Neural progenitor cell (in vitro differentiated cells): ENCODE data around the gene MSL2. TPM values are rescaled to one million over a fixed set of nuclear protein-coding genes. Genes with fewer than 3 reads are reported as not detected.

Experiments
- DNase-seq: peaks from one replicate; pipeline ENCODE4 v3.0.0-alpha.2; 2016; ENCODE audit warnings: low spot score
- H2AFZ ChIP-seq: fragments of 200-600 bp; sonication (generic); replicated peaks from 2 replicates; pipeline ENCODE4 v1.6.1; 2016; ENCODE audit warnings: antibody characterized with exemption
- H3F3A ChIP-seq: fragments of 200-600 bp; sonication (generic); 2 replicates; pipeline ENCODE4 v1.6.1; 2016; ENCODE audit warnings: antibody characterized with exemption, low read depth
- H3K27ac ChIP-seq: fragments of 200-600 bp; sonication (generic); 2 replicates; pipeline ENCODE4 v1.5.1; 2016; ENCODE audit warnings: mild to moderate bottlenecking
- H3K27me3 ChIP-seq: fragments of 200-600 bp; sonication (generic); 2 replicates; pipeline ENCODE4 v1.6.1; 2016; ENCODE audit warnings: mild to moderate bottlenecking, moderate library complexity
- H3K36me3 ChIP-seq: fragments of 200-600 bp; sonication (generic); 2 replicates; pipeline ENCODE4 v1.5.1; 2016
- H3K4me1 ChIP-seq: fragments of 200-600 bp; sonication (generic); 2 replicates; pipeline ENCODE4 v1.6.1; 2016; ENCODE audit warnings: mixed run types
- H3K4me2 ChIP-seq: fragments of 200-600 bp; sonication (generic); 2 replicates; pipeline ENCODE4 v1.6.1; 2016
- H3K4me3 ChIP-seq: fragments of 200-600 bp; sonication (generic); 2 replicates; pipeline ENCODE4 v1.5.1; 2016
- H3K79me2 ChIP-seq: fragments of 200-600 bp; sonication (generic); 2 replicates; pipeline ENCODE4 v1.6.1; 2016; ENCODE audit warnings: low read depth
- H3K9ac ChIP-seq: fragments of 200-600 bp; sonication (generic); 2 replicates; pipeline ENCODE4 v1.6.1; 2016
- H3K9me3 ChIP-seq: fragments of 200-600 bp; sonication (generic); 2 replicates; pipeline ENCODE4 v1.5.1; 2016; ENCODE audit warnings: low read depth
- H4K20me1 ChIP-seq: fragments of 200-600 bp; sonication (generic); 2 replicates; pipeline ENCODE4 v1.6.1; 2016; ENCODE audit warnings: low read depth
- H3K27ac Mint-ChIP-seq: 3 replicates; pipeline ENCODE4 v1.8.0; 2021; ENCODE audit warnings: mixed read lengths
- H3K27me3 Mint-ChIP-seq: 2 replicates; pipeline ENCODE4 v1.8.0; 2022; ENCODE audit warnings: low read depth, mild to moderate bottlenecking, inconsistent platforms, moderate library complexity, mixed read lengths; ENCODE audit not compliant: insufficient read depth
- H3K36me3 Mint-ChIP-seq: 3 replicates; pipeline ENCODE4 v1.8.0; 2021; ENCODE audit warnings: mixed read lengths
- H3K4me1 Mint-ChIP-seq: 3 replicates; pipeline ENCODE4 v1.8.0; 2021; ENCODE audit warnings: mixed read lengths
- H3K4me3 Mint-ChIP-seq: 3 replicates; pipeline ENCODE4 v1.8.0; 2021; ENCODE audit warnings: mild to moderate bottlenecking, moderate library complexity, mixed read lengths
- H3K9me3 Mint-ChIP-seq: 3 replicates; pipeline ENCODE4 v1.8.0; 2020; ENCODE audit warnings: mixed read lengths
- EZH2 ChIP-seq: fragments of 200-600 bp; sonication (generic); IDR thresholded peaks from 2 replicates; pipeline ENCODE4 v1.6.1; 2017; ENCODE audit warnings: antibody characterized with exemption, mild to moderate bottlenecking, moderate library complexity
- EZH2phosphoT487 ChIP-seq: fragments of 200-600 bp; sonication (generic); IDR thresholded peaks from 2 replicates; pipeline ENCODE4 v1.6.1; 2017; ENCODE audit warnings: antibody characterized with exemption
- total RNA-seq: library from RNA; depleted of rRNA; stranded (reverse); fragments of >200 nt; gene quantifications from 2 replicates; pipeline ENCODE4 v1.2.3, GENCODE V29; 2015; ENCODE audit warnings: low replicate concordance
- TF ChIP-seq, protein P1 (sequence below): fragments of 200-600 bp; sonication (generic); IDR thresholded peaks from 2 replicates; pipeline ENCODE4 v1.5.1; 2017; ENCODE audit warnings: antibody characterized with exemption, mild to moderate bottlenecking

The MSL2 gene
- total RNA-seq, 1 donor from 2014 or later: 52.9 TPM

GRCh38 chr3:136181741-136182140 lies 14.4 kb downstream of the MSL2 start:
- H3K4me2 ChIP-seq: no peak overlapping the region
- no peak for DNase-seq
- peaks cover 100% of the 10 kb centered on the region for H3K79me2 ChIP-seq
- Mint-ChIP-seq H3K27me3 (no peaks in the 10 kb centered on the region), H3K4me3 (no peak overlapping the region), H3K9me3 (peaks cover 9% of the 10 kb centered on the region), H3K36me3 (peaks cover 15% of the 10 kb centered on the region), H3K4me1 (peaks cover 3% of the 10 kb centered on the region), H3K27ac (no peak overlapping the region)
- no peaks in the 10 kb centered on the region for H3K36me3 ChIP-seq
- no peak overlapping the region for H3K4me3 ChIP-seq
- no peak overlapping the region for H3K9ac ChIP-seq
- peaks cover 91% of the 10 kb centered on the region for H4K20me1 ChIP-seq
- no peak overlapping the region for H2AFZ ChIP-seq
- TF ChIP-seq, protein P1, sequence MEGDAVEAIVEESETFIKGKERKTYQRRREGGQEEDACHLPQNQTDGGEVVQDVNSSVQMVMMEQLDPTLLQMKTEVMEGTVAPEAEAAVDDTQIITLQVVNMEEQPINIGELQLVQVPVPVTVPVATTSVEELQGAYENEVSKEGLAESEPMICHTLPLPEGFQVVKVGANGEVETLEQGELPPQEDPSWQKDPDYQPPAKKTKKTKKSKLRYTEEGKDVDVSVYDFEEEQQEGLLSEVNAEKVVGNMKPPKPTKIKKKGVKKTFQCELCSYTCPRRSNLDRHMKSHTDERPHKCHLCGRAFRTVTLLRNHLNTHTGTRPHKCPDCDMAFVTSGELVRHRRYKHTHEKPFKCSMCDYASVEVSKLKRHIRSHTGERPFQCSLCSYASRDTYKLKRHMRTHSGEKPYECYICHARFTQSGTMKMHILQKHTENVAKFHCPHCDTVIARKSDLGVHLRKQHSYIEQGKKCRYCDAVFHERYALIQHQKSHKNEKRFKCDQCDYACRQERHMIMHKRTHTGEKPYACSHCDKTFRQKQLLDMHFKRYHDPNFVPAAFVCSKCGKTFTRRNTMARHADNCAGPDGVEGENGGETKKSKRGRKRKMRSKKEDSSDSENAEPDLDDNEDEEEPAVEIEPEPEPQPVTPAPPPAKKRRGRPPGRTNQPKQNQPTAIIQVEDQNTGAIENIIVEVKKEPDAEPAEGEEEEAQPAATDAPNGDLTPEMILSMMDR: no peak
- TF ChIP-seq EZH2phosphoT487 (no peak), EZH2 (no peak)
- H3K4me1 ChIP-seq: peaks cover under 1% of the 10 kb centered on the region
- H3K9me3 ChIP-seq: no peaks in the 10 kb centered on the region
- no peak overlapping the region for H3K27ac ChIP-seq
- H3K27me3 ChIP-seq: no peaks in the 10 kb centered on the region
- H3F3A ChIP-seq: no peaks in the 10 kb centered on the region

DNA sequence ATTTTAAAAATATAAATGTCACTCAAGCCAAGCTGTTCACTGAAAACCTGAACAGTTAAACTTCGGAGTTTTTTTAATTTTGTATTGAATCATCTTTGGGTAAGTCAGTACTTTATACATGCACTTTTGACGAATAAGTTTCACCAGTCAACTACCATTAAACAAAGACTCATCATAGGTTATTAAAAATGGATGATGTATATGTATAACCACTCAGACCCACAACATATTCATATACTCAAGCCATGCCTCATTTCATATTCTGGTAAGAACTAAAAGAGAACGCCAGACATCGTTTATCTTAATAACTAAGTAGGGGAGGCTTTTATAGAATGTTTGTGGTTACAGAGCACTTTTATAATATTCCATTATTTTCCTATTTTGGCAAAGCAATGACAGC lies 18.3 kb downstream of the MSL2 start:
- Mint-ChIP-seq H3K4me3 (no peak overlapping the region), H3K27ac (no peak overlapping the region), H3K4me1 (peaks cover 2% of the 10 kb centered on the region), H3K9me3 (peaks cover 4% of the 10 kb centered on the region), H3K36me3 (peaks cover 8% of the 10 kb centered on the region), H3K27me3 (no peaks in the 10 kb centered on the region)
- H3K27me3 ChIP-seq: no peaks in the 10 kb centered on the region
- H3K4me3 ChIP-seq: no peak overlapping the region
- no peak overlapping the region for H2AFZ ChIP-seq
- H3K36me3 ChIP-seq: no peaks in the 10 kb centered on the region
- H3K79me2 ChIP-seq: peaks cover 100% of the 10 kb centered on the region
- peaks cover 4% of the 10 kb centered on the region for H3F3A ChIP-seq
- H4K20me1 ChIP-seq: peaks cover 94% of the 10 kb centered on the region
- H3K27ac ChIP-seq: no peak overlapping the region
- H3K9ac ChIP-seq: no peak overlapping the region
- TF ChIP-seq EZH2 (no peak), EZH2phosphoT487 (no peak)
- TF ChIP-seq, protein P1: no peak
- H3K9me3 ChIP-seq: no peaks in the 10 kb centered on the region
- DNase-seq: no peak
- H3K4me2 ChIP-seq: no peak overlapping the region
- no peaks in the 10 kb centered on the region for H3K4me1 ChIP-seq

DNA sequence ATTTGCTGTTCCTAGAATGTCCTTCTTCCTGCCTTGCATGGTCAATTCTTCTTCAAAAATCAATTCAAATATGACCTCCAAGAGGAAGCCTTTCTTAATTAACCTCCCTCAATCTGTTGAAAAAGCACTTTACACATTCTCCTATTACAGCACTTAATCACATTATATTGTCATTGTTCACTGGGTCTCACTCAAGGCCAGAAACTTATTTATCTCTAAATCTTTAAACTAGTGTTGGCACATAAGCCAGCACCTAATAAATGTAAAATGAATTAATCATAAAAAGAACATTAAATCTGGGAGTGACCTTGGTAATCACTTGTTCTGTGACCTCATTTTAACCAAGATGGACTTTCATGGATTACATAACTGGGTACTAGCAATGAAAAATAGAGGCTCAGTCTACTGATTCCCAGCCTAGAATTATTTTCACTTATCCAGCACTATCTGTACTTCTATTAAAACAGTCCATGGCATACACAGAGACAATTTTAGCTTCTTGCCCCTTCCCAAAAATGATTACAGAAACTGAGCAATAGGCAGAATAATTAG lies 22.1 kb downstream of the MSL2 start:
- H3K9me3 Mint-ChIP-seq: peaks cover 3% of the 10 kb centered on the region
- Histone ChIP-seq H3K36me3 (no peaks in the 10 kb centered on the region), H3F3A (peaks cover 4% of the 10 kb centered on the region), H3K4me3 (no peak overlapping the region), H2AFZ (no peak overlapping the region), H3K79me2 (peaks cover 100% of the 10 kb centered on the region), H3K27ac (no peak overlapping the region), H3K9ac (no peak overlapping the region), H3K27me3 (no peaks in the 10 kb centered on the region), H3K9me3 (no peaks in the 10 kb centered on the region), H3K4me1 (no peaks in the 10 kb centered on the region), H3K4me2 (no peak overlapping the region), H4K20me1 (peaks cover 99% of the 10 kb centered on the region)
- H3K27ac Mint-ChIP-seq: no peak overlapping the region
- no peaks in the 10 kb centered on the region for H3K27me3 Mint-ChIP-seq
- no peak overlapping the region for H3K4me3 Mint-ChIP-seq
- H3K4me1 Mint-ChIP-seq: no peaks in the 10 kb centered on the region
- DNase-seq: no peak
- H3K36me3 Mint-ChIP-seq: peaks cover 8% of the 10 kb centered on the region
- TF ChIP-seq EZH2: no peak
- no peak for TF ChIP-seq EZH2phosphoT487
- TF ChIP-seq, protein P1: no peak
